BE2C (cell line): Measurements from ENCODE around the gene CLEC18B.

Experiments
- DNase-seq: peaks from one replicate; pipeline ENCODE4 v3.0.0-alpha.2; 2020
- H3K27me3 ChIP-seq: fragments of 250-450 bp; sonication (Bioruptor Pico); 2 replicates; pipeline ENCODE4 v1.5.1; 2020; ENCODE audit warnings: mild to moderate bottlenecking
- H3K36me3 ChIP-seq: fragments of 250-450 bp; sonication (Bioruptor Pico); 2 replicates; pipeline ENCODE4 v1.5.1; 2020; ENCODE audit warnings: mild to moderate bottlenecking
- H3K4me1 ChIP-seq: fragments of 250-450 bp; sonication (Bioruptor Pico); 2 replicates; pipeline ENCODE4 v1.5.1; 2020
- H3K4me3 ChIP-seq: 2 replicates; pipeline ENCODE4 v1.5.1; 2011; ENCODE audit warnings: low read depth, low read length
- H3K9me3 ChIP-seq: fragments of 250-450 bp; sonication (Bioruptor Pico); 2 replicates; pipeline ENCODE4 v1.5.1; 2020
- CTCF ChIP-seq: IDR thresholded peaks from 2 replicates; pipeline ENCODE4 v1.5.1; 2012; ENCODE audit warnings: mild to moderate bottlenecking, low read depth, low read length

The CLEC18B gene

GRCh38 chr16:74455213-74455612 lies 33.9 kb upstream of the CLEC18B start:
- Histone ChIP-seq H3K36me3 (peaks cover 55% of the 10 kb centered on the region), H3K4me3 (no peak overlapping the region)
- no peak for DNase-seq

DNA sequence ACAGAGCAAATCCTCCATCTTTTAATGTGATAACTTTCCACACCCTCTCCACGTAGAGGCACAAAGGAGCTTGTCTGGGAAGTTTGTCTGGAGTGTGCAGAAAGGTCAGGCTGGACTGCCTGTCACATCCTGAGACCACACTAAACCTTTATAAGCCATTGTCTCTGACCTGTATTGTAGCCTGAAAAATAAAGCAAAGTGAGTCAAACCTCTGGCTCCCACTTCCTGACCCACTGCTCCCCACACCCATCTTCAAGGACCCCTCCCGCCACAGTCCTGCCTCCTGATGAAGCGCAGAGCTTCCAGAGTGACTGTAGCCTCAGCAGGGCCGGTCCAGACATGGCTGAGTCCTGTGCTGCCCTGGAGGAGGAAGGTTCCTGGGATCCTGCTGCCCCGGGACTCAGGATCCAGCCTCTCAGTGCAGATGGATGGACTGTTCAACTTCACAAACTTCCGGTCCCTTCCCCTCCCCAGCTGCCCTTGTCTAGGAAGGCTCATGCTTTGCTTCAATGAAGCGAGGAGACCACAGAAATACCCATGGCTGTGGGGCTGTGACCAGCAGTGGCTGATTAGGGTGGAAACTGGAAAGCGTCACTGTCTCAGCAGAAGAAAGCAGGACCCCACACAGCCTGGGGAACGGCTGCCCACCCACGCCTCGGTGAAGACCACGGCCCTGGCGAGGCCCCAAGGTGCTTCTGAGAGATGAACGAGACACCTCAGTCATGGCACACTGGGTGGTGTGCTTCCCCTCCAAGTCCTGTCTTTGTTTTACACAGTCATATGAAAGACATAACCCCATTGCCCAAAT lies 30.9 kb upstream of the CLEC18B start:
- TF ChIP-seq CTCF: no peak
- no peaks in the 10 kb centered on the region for H3K27me3 ChIP-seq
- H3K9me3 ChIP-seq: no peaks in the 10 kb centered on the region
- DNase-seq: no peak
- no peak overlapping the region for H3K4me3 ChIP-seq
- no peaks in the 10 kb centered on the region for H3K4me1 ChIP-seq
- peaks cover 38% of the 10 kb centered on the region for H3K36me3 ChIP-seq

More at GRCh38 chr16:74455213-74455612, 33.9 kb upstream of the CLEC18B start:
- no peak for TF ChIP-seq CTCF
- Histone ChIP-seq H3K27me3 (no peaks in the 10 kb centered on the region), H3K4me1 (no peaks in the 10 kb centered on the region), H3K9me3 (no peaks in the 10 kb centered on the region)

- no peak for DNase-seq
- H3K27me3 ChIP-seq: no peaks in the 10 kb centered on the region
- TF ChIP-seq CTCF: no peak
- no peaks in the 10 kb centered on the region for H3K4me1 ChIP-seq
- peaks cover 28% of the 10 kb centered on the region for H3K36me3 ChIP-seq
- H3K4me3 ChIP-seq: no peak overlapping the region
- H3K9me3 ChIP-seq: no peaks in the 10 kb centered on the region
Measured at GRCh38 chr16:74450967-74451760, 29.9 kb upstream of the CLEC18B start.

- Histone ChIP-seq H3K36me3 (peaks cover 23% of the 10 kb centered on the region), H3K4me3 (no peak overlapping the region), H3K9me3 (no peaks in the 10 kb centered on the region), H3K27me3 (no peaks in the 10 kb centered on the region), H3K4me1 (no peaks in the 10 kb centered on the region)
- no peak for DNase-seq
- TF ChIP-seq CTCF: no peak
Measured at GRCh38 chr16:74450236-74450635, 29.0 kb upstream of the CLEC18B start.

DNA sequence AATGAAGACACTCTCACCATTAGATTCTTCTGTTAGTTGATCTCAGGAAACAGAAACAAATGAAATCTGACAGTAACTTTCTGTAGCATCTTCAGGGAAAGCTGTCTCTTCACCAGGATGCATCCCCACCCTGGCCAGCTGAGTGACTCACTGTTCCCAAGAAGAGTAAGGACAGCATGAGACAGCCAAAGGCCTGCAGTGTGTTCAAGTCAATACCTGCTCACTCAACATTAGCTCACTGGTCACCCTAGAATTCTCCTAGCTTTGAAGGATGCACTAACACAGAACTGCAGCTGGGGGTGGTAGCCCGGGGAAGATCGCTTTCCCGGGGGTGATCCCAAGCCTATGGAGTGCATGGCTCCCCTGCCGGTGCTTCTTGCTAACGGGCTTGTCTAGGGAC lies 28.2 kb upstream of the CLEC18B start:
- no peaks in the 10 kb centered on the region for H3K27me3 ChIP-seq
- no peak overlapping the region for H3K4me3 ChIP-seq
- no peak for TF ChIP-seq CTCF
- no peaks in the 10 kb centered on the region for H3K9me3 ChIP-seq
- no peak for DNase-seq
- H3K4me1 ChIP-seq: no peaks in the 10 kb centered on the region
- H3K36me3 ChIP-seq: peaks cover 19% of the 10 kb centered on the region

DNA sequence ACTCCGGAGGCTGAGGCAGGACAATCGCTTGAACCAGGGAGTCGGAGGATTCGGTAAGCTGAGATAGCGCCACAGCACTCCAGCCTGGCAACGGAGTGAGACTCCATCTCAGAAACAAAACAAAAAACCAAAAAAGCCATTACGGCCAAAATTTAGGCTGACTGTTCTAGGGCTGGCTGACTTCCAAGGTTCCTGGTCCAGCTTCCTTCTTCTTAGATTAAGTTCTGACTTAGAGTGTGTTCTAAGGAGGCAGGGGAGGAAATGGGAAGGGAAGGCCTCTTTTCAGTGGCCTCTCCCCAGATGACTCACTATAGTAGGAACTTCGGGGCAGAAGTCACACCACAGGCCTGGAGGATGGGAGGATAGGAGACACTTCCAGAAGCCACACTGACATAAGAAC lies 27.7 kb upstream of the CLEC18B start:
- H3K4me1 ChIP-seq: no peaks in the 10 kb centered on the region
- no peaks in the 10 kb centered on the region for H3K9me3 ChIP-seq
- no peak overlapping the region for H3K4me3 ChIP-seq
- TF ChIP-seq CTCF: no peak
- H3K36me3 ChIP-seq: peaks cover 19% of the 10 kb centered on the region
- H3K27me3 ChIP-seq: no peaks in the 10 kb centered on the region
- no peak for DNase-seq
